H1 (cell line): ENCODE data around the gene BBS5. TPM values are rescaled to one million over a fixed set of nuclear protein-coding genes. Genes with fewer than 3 reads are reported as not detected.

Experiments used
- CTCF ChIA-PET: fragments of 300-600 bp; sonication (Branson Sonifier 250); formaldehyde crosslinking; loops from one replicate; lab custom pipeline; 2021; ENCODE audit not compliant: partially characterized antibody; lab: Charles Lee
- POLR2A ChIA-PET: fragments of 300-600 bp; sonication (Branson Sonifier 250); formaldehyde crosslinking; loops from one replicate; lab custom pipeline; 2021; ENCODE audit warnings: inconsistent platforms; ENCODE audit not compliant: partially characterized antibody; lab: Charles Lee
- DNase-seq, 2 experiments: peaks; one replicate each; pipeline versions ENCODE4 v3.0.0 to v3.0.0-alpha.2; 2010 to 2022; ENCODE audit warnings: low spot score in 2 of 2, low read depth in 1 of 2, mixed read lengths in 1 of 2
- FAIRE-seq: peaks from 2 replicates; lab custom pipeline; 2011; peaks lifted over from hg19 to GRCh38; lab: Jason Lieb, UNC
- H2AFZ ChIP-seq: 2 replicates; pipeline ENCODE4 v1.8.1; 2012; ENCODE audit warnings: low read length, inconsistent platforms
- H2AK5ac ChIP-seq: 2 replicates; pipeline ENCODE4 v1.6.1; 2013; ENCODE audit warnings: low read depth, low read length
- H2BK120ac ChIP-seq: replicated peaks from 2 replicates; pipeline ENCODE3; 2013; ENCODE audit warnings: low read depth, low read length, inconsistent platforms
- H2BK12ac ChIP-seq: 2 replicates; pipeline ENCODE4 v1.6.1; 2013; ENCODE audit warnings: low read depth, low read length
- H2BK15ac ChIP-seq: 2 replicates; pipeline ENCODE4 v1.6.1; 2013; ENCODE audit warnings: low read length
- H2BK20ac ChIP-seq: 2 replicates; pipeline ENCODE4 v1.6.1; 2013; ENCODE audit warnings: low read length
- H2BK5ac ChIP-seq: 2 replicates; pipeline ENCODE4 v1.6.1; 2013; ENCODE audit warnings: low read depth, low read length
- H3K14ac ChIP-seq: 2 replicates; pipeline ENCODE4 v1.6.1; 2013; ENCODE audit warnings: inconsistent platforms; ENCODE audit not compliant: insufficient read length
- H3K18ac ChIP-seq: 2 replicates; pipeline ENCODE4 v1.6.1; 2013; ENCODE audit warnings: low read length; ENCODE audit errors: extremely low read depth
- H3K23ac ChIP-seq: 2 replicates; pipeline ENCODE4 v1.6.1; 2013; ENCODE audit warnings: inconsistent platforms; ENCODE audit not compliant: insufficient read length
- H3K23me2 ChIP-seq: 2 replicates; pipeline ENCODE4 v1.6.1; 2013; ENCODE audit warnings: low read depth, low read length
- H3K27ac ChIP-seq: 2 replicates; pipeline ENCODE4 v1.6.1; 2011; ENCODE audit warnings: low read depth, low read length, inconsistent platforms
- H3K27me3 ChIP-seq, 4 experiments: replicated peaks in 1 of 4; 1 replicate in 1 of 4; 2 replicates in 3 of 4; pipeline versions ENCODE4 v1.6.1 to v1.8.1; 2011 to 2013; ENCODE audit warnings: low read length in 3 of 4, mild to moderate bottlenecking in 3 of 4, inconsistent platforms in 2 of 4, mixed read lengths in 2 of 4, moderate library complexity in 1 of 4; ENCODE audit not compliant: control insufficient read depth in 3 of 4, insufficient read depth in 3 of 4; ENCODE audit errors: extremely low read depth in 1 of 4
- H3K36me3 ChIP-seq, 4 experiments: 2 replicates each; pipeline versions ENCODE4 v1.6.1 to v1.8.1; 2011 to 2013; ENCODE audit warnings: mild to moderate bottlenecking in 4 of 4, low read length in 3 of 4, moderate library complexity in 2 of 4, control low read depth in 1 of 4, inconsistent platforms in 1 of 4; ENCODE audit not compliant: insufficient read depth in 4 of 4, control insufficient read depth in 2 of 4
- H3K4ac ChIP-seq: replicated peaks from 2 replicates; pipeline ENCODE3; 2013; ENCODE audit warnings: low read length, low read depth, mixed read lengths, inconsistent platforms; ENCODE audit not compliant: insufficient read length
- H3K4me1 ChIP-seq, 4 experiments: replicated peaks in 1 of 4; 1 replicate in 1 of 4; 2 replicates in 3 of 4; pipeline versions ENCODE4 v1.6.1 to v1.8.1; 2011 to 2013; ENCODE audit warnings: low read length in 3 of 4, inconsistent platforms in 2 of 4, mixed read lengths in 1 of 4; ENCODE audit not compliant: insufficient read depth in 4 of 4, control insufficient read depth in 3 of 4
- H3K4me2 ChIP-seq, 2 experiments: 2 replicates each; pipeline versions ENCODE4 v1.6.1 to v1.8.1; 2011 to 2013; ENCODE audit warnings: low read depth in 2 of 2, low read length in 2 of 2, control low read depth in 1 of 2, inconsistent platforms in 1 of 2, mild to moderate bottlenecking in 1 of 2; ENCODE audit not compliant: insufficient read depth in 1 of 2
- H3K4me3 ChIP-seq, 4 experiments: fragments of 200-600, 300-600 bp in 1 of 4; sonication (generic), shearing (Covaris generic), sonication (Bioruptor Twin) in 1 of 4; 2 replicates each; pipeline versions ENCODE4 v1.5.1 to v1.8.1; 2011 to 2016; ENCODE audit warnings: low read length in 4 of 4, low read depth in 3 of 4, control low read depth in 2 of 4, inconsistent platforms in 2 of 4, mild to moderate bottlenecking in 2 of 4, mixed read lengths in 1 of 4, moderate library complexity in 1 of 4; ENCODE audit not compliant: insufficient read depth in 2 of 4; ENCODE audit errors: extremely low read depth in 1 of 4
- H3K56ac ChIP-seq: replicated peaks from 2 replicates; pipeline ENCODE3; 2013; ENCODE audit warnings: low read depth, mild to moderate bottlenecking, mixed read lengths, low read length, inconsistent platforms; ENCODE audit not compliant: insufficient read length
- H3K79me1 ChIP-seq: 2 replicates; pipeline ENCODE4 v1.6.1; 2013; ENCODE audit warnings: low read depth, low read length, control low read depth
- H3K79me2 ChIP-seq, 2 experiments: 2 replicates each; pipeline versions ENCODE4 v1.6.1 to v1.8.1; 2012 to 2013; ENCODE audit warnings: low read length in 2 of 2, mild to moderate bottlenecking in 2 of 2, inconsistent platforms in 1 of 2; ENCODE audit not compliant: insufficient read depth in 2 of 2, control insufficient read depth in 1 of 2
- H3K9ac ChIP-seq, 4 experiments: replicated peaks in 1 of 4; 1 replicate in 1 of 4; 2 replicates in 3 of 4; pipeline versions ENCODE4 v1.6.1 to v1.8.1; 2011 to 2013; ENCODE audit warnings: low read depth in 3 of 4, low read length in 3 of 4, control low read depth in 2 of 4, mild to moderate bottlenecking in 2 of 4, moderate library complexity in 2 of 4, inconsistent platforms in 1 of 4; ENCODE audit errors: extremely low read depth in 1 of 4
- H3K9me3 ChIP-seq, 2 experiments: 2 replicates each; pipeline versions ENCODE4 v1.6.1 to v1.8.1; 2012 to 2013; ENCODE audit warnings: mild to moderate bottlenecking in 2 of 2, moderate library complexity in 2 of 2, control low read depth in 1 of 2, inconsistent platforms in 1 of 2, low read depth in 1 of 2, low read length in 1 of 2, mixed read lengths in 1 of 2; ENCODE audit not compliant: insufficient read depth in 2 of 2
- H4K20me1 ChIP-seq, 2 experiments: replicated peaks in 1 of 2; 2 replicates each; pipeline versions ENCODE3 to v1.8.1; 2011 to 2013; ENCODE audit warnings: inconsistent platforms in 2 of 2, low read length in 2 of 2, mild to moderate bottlenecking in 1 of 2; ENCODE audit not compliant: insufficient read depth in 2 of 2, control insufficient read depth in 1 of 2
- H4K5ac ChIP-seq: 2 replicates; pipeline ENCODE4 v1.6.1; 2013; ENCODE audit warnings: low read length, low read depth, mixed read lengths, inconsistent platforms; ENCODE audit not compliant: insufficient read length
- H4K8ac ChIP-seq: 2 replicates; pipeline ENCODE4 v1.8.0; 2013; ENCODE audit warnings: mild to moderate bottlenecking, moderate library complexity, low read length, inconsistent platforms; ENCODE audit not compliant: insufficient read depth; ENCODE audit errors: extremely low read depth
- H4K91ac ChIP-seq: replicated peaks from 2 replicates; pipeline ENCODE3; 2013; ENCODE audit warnings: low read length, mixed read lengths, inconsistent platforms; ENCODE audit not compliant: insufficient read length
- BRCA1 ChIP-seq: IDR thresholded peaks from 2 replicates; pipeline ENCODE4 v1.6.1; 2012; ENCODE audit warnings: low read depth, low read length, improper control_type of control experiment
- POLR2AphosphoS5 ChIP-seq: IDR thresholded peaks from 2 replicates; pipeline ENCODE4 v1.6.1; 2011; ENCODE audit warnings: low read depth, low read length
- RBBP5 ChIP-seq: IDR thresholded peaks from 2 replicates; pipeline ENCODE4 v1.7.1; 2012; ENCODE audit warnings: low read depth, mild to moderate bottlenecking, inconsistent platforms, low read length, moderate library complexity, borderline replicate concordance
- TAF1 ChIP-seq: IDR thresholded peaks from 2 replicates; pipeline ENCODE4 v1.6.1; 2011; ENCODE audit warnings: mild to moderate bottlenecking, low read depth, low read length
- TBP ChIP-seq: IDR thresholded peaks from 2 replicates; pipeline ENCODE4 v1.6.1; 2011; ENCODE audit warnings: low read depth, low read length, improper control_type of control experiment
- WGBS, 2 experiments: shearing (Covaris generic) in 1 of 2; methylation state at CpG; one replicate each; pipeline versions ENCODE4 v1.1.6 to v1.1.7; 2013 to 2015; ENCODE audit warnings: low lambda C conversion rate in 2 of 2, mixed read lengths in 2 of 2, inconsistent platforms in 1 of 2, low coverage in 1 of 2, missing lambda C conversion rate in 1 of 2; ENCODE audit not compliant: insufficient replicate concordance in 2 of 2, insufficient coverage in 1 of 2, insufficient read length in 1 of 2; ENCODE audit errors: extremely low coverage in 1 of 2, missing lambda C conversion rate in 1 of 2; 5-methylcytosine and 5-hydroxymethylcytosine counted together
- polyA plus RNA-seq, 7 experiments: library from polyadenylated mRNA; depleted of rRNA in 3 of 7; stranded (reverse) in 5 of 7; unstranded in 2 of 7; fragments of >200 nt in 5 of 7; fragments of 200-250 nt in 2 of 7; gene quantifications; 1 replicate in 5 of 7; 2 replicates in 1 of 7; 4 replicates in 1 of 7; pipeline versions ENCODE4 v1.2.1 to v1.2.3, GENCODE V29; 2011 to 2013; ENCODE audit warnings: missing spikeins in 2 of 7, mixed read lengths in 2 of 7
- total RNA-seq: library from RNA; stranded (reverse); fragmentation: NEBNext Ultra II Directional; extraction: Animal tissue kit (Norgen Biotek cat#: 25700); gene quantifications from 2 replicates; pipeline ENCODE4 v1.2.1, GENCODE V29; 2021

The BBS5 gene
- total and polyA plus RNA-seq, 2 of the 8 experiments (the other 6 are each of a cell fraction or from before 2014, with no cell fraction given) = 0.20 to 0.36 TPM

DNA sequence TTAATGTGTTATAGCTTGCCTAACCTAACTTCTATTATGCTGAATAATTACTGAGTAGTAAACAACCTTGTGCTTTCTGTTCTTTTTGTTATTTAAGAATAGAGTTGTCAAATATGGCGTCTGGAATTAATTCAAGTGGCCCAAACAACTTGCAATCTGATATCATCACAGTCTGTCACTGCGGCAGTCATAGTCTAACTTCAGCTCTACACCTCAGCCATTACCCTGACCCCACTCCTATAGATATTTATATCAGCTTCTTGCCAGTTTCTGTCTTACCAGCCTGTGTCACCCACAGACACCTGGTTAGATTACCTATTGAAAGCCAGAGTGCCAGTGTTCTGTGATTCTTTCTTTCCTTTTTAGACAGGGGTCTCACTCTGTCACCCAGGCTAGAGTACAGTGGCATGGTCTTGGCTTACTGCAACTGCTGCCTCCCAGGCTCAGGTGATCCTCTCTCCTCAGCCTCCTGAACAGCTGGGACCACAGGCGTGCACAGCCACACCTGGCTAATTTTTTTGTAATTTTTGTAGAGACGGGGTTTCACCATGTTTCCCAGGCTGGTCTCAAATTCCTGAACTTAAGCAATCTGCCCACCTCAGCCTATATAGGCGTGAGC lies 16.1 kb downstream of the BBS5 start:
- Histone ChIP-seq H4K8ac (no peak overlapping the region), H3K9ac (no peak overlapping the region), H2BK5ac (no peak overlapping the region), H2BK12ac (no peak overlapping the region), H3K9me3 (0 out of 4 replicates have a peak, but pooled peaks cover 0 to 4% of the 10 kb centered on the region in 2 experiments), H3K23ac (no peak overlapping the region), H3K4me1 (no peaks in the 10 kb centered on the region), H3K4me2 (no peak overlapping the region), H2AK5ac (no peak overlapping the region), H2BK20ac (no peak overlapping the region), H3K79me2 (no peaks in the 10 kb centered on the region), H3K14ac (no peak overlapping the region), H3K79me1 (no peaks in the 10 kb centered on the region), H3K27ac (no peak overlapping the region), H4K91ac (no peak overlapping the region), H3K4ac (no peak overlapping the region), H4K5ac (no peak overlapping the region), H2AFZ (no peak overlapping the region; the same call in 1 of the 2 replicates), H3K36me3 (no peaks in the 10 kb centered on the region), H2BK120ac (no peak overlapping the region), H3K18ac (no peak overlapping the region), H3K4me3 (no peak overlapping the region), H3K27me3 (no peaks in the 10 kb centered on the region), H3K23me2 (no peaks in the 10 kb centered on the region), H3K56ac (no peak overlapping the region), H2BK15ac (no peak overlapping the region), H4K20me1 (no peaks in the 10 kb centered on the region)
- ChIA-PET CTCF (no interaction called here), POLR2A (interaction anchor here (0.6 kb wide), 1 partner anchor 875 kb away, joined by 3 read pairs; no protein-coding TSS in a partner anchor)
- TF ChIP-seq BRCA1 (no peak), TAF1 (no peak), RBBP5 (no peak), POLR2AphosphoS5 (no peak), TBP (no peak)
- FAIRE-seq (no peak), DNase-seq (no peak)
- WGBS, 2 experiments = 82% methylated on average over 5 of the region's 5 CpGs; no CpG with 5 or more reads in 1 of the 2 experiments
